ENCODE results near the gene UBA6.

The UBA6 gene

DNA sequence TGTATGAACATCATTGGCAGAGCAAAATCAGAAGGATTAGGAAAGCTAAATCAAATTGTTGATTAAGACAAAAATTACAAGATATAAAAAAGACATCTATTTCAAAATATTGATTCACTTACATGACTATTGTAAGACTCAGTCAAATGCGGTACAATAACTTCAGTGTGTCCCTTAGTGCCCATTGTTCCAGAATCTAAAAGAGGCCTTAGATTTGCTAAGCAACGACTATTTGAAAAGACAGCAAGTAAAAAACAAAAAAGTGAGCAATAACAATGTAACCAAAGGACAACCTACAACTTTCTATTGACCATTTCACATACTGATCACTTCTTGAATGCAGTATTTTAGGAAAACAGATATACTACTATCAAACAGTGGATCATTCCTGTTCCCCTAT lies 65.6 kb downstream of the UBA6 start:
- no peak overlapping the region for H3K4me3 ChIP-seq (ENCODE audit: low read depth, low read length)
- TF ChIP-seq, protein P1, sequence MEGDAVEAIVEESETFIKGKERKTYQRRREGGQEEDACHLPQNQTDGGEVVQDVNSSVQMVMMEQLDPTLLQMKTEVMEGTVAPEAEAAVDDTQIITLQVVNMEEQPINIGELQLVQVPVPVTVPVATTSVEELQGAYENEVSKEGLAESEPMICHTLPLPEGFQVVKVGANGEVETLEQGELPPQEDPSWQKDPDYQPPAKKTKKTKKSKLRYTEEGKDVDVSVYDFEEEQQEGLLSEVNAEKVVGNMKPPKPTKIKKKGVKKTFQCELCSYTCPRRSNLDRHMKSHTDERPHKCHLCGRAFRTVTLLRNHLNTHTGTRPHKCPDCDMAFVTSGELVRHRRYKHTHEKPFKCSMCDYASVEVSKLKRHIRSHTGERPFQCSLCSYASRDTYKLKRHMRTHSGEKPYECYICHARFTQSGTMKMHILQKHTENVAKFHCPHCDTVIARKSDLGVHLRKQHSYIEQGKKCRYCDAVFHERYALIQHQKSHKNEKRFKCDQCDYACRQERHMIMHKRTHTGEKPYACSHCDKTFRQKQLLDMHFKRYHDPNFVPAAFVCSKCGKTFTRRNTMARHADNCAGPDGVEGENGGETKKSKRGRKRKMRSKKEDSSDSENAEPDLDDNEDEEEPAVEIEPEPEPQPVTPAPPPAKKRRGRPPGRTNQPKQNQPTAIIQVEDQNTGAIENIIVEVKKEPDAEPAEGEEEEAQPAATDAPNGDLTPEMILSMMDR (IDR thresholded peaks at IDR 0.05; ENCODE audit: borderline replicate concordance, insufficient read depth, low read depth, low read length) = no peak

DNA sequence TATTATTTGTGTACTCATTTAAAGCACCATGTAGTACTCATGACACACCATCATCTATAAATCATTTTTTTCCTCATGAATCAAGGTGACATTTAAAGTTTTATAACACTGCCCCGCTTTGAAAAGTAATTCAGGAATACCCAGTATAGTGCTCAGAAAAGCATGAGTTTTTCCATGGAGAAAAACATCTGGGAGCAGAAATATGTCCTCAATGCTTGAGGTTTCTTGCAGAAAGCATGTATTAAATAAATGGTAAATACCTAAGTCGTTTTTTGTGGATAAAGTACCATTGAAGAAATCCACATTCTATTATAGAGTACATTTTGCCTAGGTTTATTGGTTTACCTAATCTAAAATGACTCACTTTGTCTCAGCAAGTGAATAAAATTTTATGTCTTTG lies 66.2 kb downstream of the UBA6 start:
- H3K4me3 ChIP-seq (ENCODE audit: low read depth, low read length) = no peak overlapping the region
- TF ChIP-seq, protein P1 (IDR thresholded peaks at IDR 0.05; ENCODE audit: borderline replicate concordance, insufficient read depth, low read depth, low read length) = no peak

DNA sequence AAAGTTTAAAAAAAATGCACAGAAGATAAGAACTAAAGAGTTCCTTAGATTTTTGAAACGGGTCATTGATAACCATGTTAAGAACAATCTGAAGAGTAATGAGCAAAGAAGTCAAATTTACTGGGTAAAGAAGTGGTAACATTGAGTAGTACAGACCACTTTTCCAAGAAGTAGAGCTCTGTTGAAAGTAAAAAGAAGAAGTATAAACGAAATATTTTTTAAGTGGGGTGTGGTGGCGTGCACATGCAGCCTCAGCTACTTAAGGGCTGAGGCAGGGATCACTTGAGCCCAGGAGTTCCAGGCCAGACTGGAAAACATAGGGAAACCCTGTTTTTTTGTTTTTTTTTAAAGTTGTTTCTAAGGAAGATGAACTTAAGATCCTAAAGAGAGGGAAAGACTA lies 68.5 kb downstream of the UBA6 start:
- H3K4me3 ChIP-seq (ENCODE audit: low read depth, low read length) = no peak overlapping the region

DNA sequence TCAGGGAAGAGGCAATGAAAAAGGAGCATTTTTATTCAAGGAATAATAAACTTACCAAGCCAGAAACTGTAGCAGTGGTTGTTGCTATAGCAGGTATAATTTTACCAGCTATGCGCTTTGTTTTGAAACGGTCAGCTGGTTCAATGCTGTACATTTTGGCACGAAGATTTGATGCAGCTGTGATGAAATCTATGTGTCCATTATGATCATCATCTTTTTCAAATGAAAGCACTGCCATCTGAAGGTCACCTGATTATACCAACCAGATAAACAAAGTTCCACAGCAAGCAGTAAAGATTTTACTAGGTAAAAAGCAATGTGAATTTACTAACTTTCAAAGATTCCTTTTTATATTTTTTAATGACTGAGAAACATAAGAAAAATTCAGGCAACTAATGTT lies 76.0 kb downstream of the UBA6 start:
- TF ChIP-seq, protein P1 (IDR thresholded peaks at IDR 0.05; ENCODE audit: borderline replicate concordance, insufficient read depth, low read depth, low read length) = no peak
- no peak overlapping the region for H3K4me3 ChIP-seq (ENCODE audit: low read depth, low read length)

More for the DNA sequence above, 68.5 kb downstream of the UBA6 start:
- TF ChIP-seq, protein P1 (IDR thresholded peaks at IDR 0.05; ENCODE audit: borderline replicate concordance, insufficient read depth, low read depth, low read length) = no peak

DNA sequence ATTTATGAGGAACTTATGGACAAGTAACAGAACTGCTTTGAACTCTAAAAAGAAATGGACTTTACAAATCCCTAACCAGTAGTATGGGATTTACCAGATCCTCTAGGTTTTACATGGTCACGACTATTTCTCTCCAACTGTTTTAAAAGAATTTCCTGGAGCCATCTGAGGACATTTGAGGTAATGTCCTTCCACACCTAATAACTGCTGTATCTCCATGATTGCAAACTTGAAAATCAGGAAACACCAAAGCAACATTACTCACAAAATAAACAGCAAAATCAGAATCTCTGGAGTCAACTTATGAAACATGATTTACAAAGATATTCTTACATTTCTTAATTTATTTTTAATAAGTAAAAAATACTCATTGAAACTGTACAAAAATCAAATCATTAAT lies 84.5 kb downstream of the UBA6 start:
- H3K4me3 ChIP-seq (ENCODE audit: low read depth, low read length) = no peak overlapping the region
- TF ChIP-seq, protein P1 (IDR thresholded peaks at IDR 0.05; ENCODE audit: borderline replicate concordance, insufficient read depth, low read depth, low read length) = no peak

DNA sequence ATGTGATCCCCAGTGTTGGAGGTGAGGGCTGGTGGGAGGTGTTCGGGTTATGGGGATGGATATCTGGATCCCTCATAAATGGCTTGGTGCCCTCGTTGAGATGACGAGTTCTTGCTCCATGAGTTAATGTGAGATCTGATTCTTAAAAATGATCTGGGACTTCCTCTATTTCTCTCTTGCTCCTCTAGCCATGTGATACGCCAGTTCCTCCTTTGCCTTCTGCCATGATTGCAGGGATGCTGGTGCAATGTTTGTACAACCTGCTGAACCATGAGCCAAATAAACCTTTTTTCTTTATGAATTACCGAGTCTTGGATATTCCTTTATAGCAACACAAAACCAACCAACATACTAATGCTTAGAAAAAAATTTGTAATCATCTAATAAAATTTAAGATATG lies 85.8 kb downstream of the UBA6 start:
- TF ChIP-seq, protein P1 (IDR thresholded peaks at IDR 0.05; ENCODE audit: borderline replicate concordance, insufficient read depth, low read depth, low read length) = no peak
- H3K4me3 ChIP-seq (ENCODE audit: low read depth, low read length) = no peak overlapping the region

DNA sequence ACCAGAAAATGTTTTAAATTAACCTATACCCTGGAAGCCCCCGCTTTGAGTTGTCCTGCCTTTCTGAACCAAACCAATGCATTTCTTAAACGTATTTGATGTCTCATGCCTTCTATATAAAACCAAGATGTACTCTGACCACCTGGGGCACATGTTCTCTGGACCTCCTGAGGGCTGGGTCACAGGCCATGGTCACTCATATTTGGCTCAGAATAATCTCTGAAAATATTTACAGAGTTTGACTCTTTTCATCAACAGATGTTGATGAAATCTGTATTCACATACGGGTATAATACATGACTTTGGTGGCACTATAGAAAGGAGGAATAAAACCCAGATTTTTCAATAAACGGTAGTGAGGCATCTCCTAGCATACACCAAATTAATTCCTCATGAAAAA lies 86.8 kb downstream of the UBA6 start:
- TF ChIP-seq, protein P1 (IDR thresholded peaks at IDR 0.05; ENCODE audit: borderline replicate concordance, insufficient read depth, low read depth, low read length) = no peak
- no peak overlapping the region for H3K4me3 ChIP-seq (ENCODE audit: low read depth, low read length)

Data from GM12875 (cell line).